ENCODE results near the gene SPSB2. TPM values are rescaled to one million over a fixed set of nuclear protein-coding genes. Genes with fewer than 3 reads are reported as not detected.
A peak's percentile ranks its signal among the peaks of the same experiment; 100 is the strongest.

The SPSB2 gene
- total and polyA plus RNA-seq, 9 of the 15 experiments (the other 6 are each of a cell fraction or from before 2014, with no cell fraction given), result 0.10 to 10.6 (median 1.9) TPM

GRCh38 chr12:6890789-6891645 is 17.9 kb upstream of the SPSB2 start (continued):
- TF ChIP-seq, protein P1, sequence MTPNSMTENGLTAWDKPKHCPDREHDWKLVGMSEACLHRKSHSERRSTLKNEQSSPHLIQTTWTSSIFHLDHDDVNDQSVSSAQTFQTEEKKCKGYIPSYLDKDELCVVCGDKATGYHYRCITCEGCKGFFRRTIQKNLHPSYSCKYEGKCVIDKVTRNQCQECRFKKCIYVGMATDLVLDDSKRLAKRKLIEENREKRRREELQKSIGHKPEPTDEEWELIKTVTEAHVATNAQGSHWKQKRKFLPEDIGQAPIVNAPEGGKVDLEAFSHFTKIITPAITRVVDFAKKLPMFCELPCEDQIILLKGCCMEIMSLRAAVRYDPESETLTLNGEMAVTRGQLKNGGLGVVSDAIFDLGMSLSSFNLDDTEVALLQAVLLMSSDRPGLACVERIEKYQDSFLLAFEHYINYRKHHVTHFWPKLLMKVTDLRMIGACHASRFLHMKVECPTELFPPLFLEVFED (CRISPR knock-in tag; conservative IDR thresholded peaks at IDR 0.05), result no peak
- TF ChIP-seq SMC3 (conservative IDR thresholded peaks at IDR 0.05; ENCODE audit: insufficient read depth, low read depth, low read length) (peak; percentile 32; the same call in 1 of the 2 replicates), BMI1 (IDR thresholded peaks at IDR 0.05; ENCODE audit: low read length) (no peak), HMBOX1 (IDR thresholded peaks at IDR 0.05) (no peak), GABPA (tag; conservative IDR thresholded peaks at IDR 0.05; ENCODE audit: low read depth) (peak; percentile 61), SMAD2 (IDR thresholded peaks at IDR 0.05; ENCODE audit: low read depth, low read length) (no peak), ZKSCAN8 (CRISPR knock-in tag; IDR thresholded peaks at IDR 0.05) (no peak), ILF3 (IDR thresholded peaks at IDR 0.05; ENCODE audit: borderline replicate concordance) (no peak), ATF2 (CRISPR knock-in tag; IDR thresholded peaks at IDR 0.05) (no peak), HMGN3 (IDR thresholded peaks at IDR 0.05; ENCODE audit: borderline replicate concordance, extremely low read depth, insufficient read length, low read depth, low read length) (peak; percentile 95), ATF7 (IDR thresholded peaks at IDR 0.05) (peak; percentile 87), ELK1 (CRISPR knock-in tag; IDR thresholded peaks at IDR 0.05) (no peak), RBM34 (IDR thresholded peaks at IDR 0.05; ENCODE audit: borderline replicate concordance, insufficient read depth, low read length) (no peak), MAFG (tag; conservative IDR thresholded peaks at IDR 0.05) (peak; percentile 97), ZNF3 (CRISPR knock-in tag; IDR thresholded peaks at IDR 0.05) (no peak)
- TF ChIP-seq, protein P2, sequence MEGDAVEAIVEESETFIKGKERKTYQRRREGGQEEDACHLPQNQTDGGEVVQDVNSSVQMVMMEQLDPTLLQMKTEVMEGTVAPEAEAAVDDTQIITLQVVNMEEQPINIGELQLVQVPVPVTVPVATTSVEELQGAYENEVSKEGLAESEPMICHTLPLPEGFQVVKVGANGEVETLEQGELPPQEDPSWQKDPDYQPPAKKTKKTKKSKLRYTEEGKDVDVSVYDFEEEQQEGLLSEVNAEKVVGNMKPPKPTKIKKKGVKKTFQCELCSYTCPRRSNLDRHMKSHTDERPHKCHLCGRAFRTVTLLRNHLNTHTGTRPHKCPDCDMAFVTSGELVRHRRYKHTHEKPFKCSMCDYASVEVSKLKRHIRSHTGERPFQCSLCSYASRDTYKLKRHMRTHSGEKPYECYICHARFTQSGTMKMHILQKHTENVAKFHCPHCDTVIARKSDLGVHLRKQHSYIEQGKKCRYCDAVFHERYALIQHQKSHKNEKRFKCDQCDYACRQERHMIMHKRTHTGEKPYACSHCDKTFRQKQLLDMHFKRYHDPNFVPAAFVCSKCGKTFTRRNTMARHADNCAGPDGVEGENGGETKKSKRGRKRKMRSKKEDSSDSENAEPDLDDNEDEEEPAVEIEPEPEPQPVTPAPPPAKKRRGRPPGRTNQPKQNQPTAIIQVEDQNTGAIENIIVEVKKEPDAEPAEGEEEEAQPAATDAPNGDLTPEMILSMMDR (IDR thresholded peaks at IDR 0.05 in 2 of 3, conservative IDR thresholded peaks at IDR 0.05 in 1 of 3; ENCODE audit: insufficient read depth in 2 of 3, low read depth in 1 of 3, low read length in 3 of 3), result peak; percentile 78 to 95 (median 88)
- TF ChIP-seq, protein P3, sequence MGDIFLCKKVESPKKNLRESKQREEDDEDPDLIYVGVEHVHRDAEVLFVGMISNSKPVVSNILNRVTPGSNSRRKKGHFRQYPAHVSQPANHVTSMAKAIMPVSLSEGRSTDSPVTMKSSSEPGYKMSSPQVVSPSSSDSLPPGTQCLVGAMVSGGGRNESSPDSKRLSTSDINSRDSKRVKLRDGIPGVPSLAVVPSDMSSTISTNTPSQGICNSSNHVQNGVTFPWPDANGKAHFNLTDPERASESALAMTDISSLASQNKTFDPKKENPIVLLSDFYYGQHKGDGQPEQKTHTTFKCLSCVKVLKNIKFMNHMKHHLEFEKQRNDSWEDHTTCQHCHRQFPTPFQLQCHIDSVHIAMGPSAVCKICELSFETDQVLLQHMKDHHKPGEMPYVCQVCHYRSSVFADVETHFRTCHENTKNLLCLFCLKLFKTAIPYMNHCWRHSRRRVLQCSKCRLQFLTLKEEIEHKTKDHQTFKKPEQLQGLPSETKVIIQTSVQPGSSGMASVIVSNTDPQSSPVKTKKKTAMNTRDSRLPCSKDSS (IDR thresholded peaks at IDR 0.05; ENCODE audit: low read depth, partially characterized antibody), result no peak

Measured in K562 (cell line).